NCI-H524 treated with DMSO at 0.1 percent for 48 hours (cell line): ENCODE measurements around the gene NELFCD.
"Not testable (repeated sequence)": the region's sequence is repeated elsewhere in the genome, so short reads cannot be mapped to it uniquely, and the experiment has no call there.

ENCODE experiments used
- DNase-seq: peaks from one replicate; lab custom pipeline; 2025; lab: John Stamatoyannopoulos, UW

NELFCD gene

GRCh38 chr20:58973179-58973578 is 7.9 kb upstream of the NELFCD start:
- DNase-seq = no peak

GRCh38 chr20:58973866-58974265 is 7.2 kb upstream of the NELFCD start:
- no peak for DNase-seq

- DNase-seq = no peak
These were observed 5.7 kb upstream of the NELFCD start for GRCh38 chr20:58975353-58975752.

GRCh38 chr20:58976061-58976730 is 4.9 kb upstream of the NELFCD start:
- DNase-seq = no peak

- DNase-seq = no peak
These were observed 2.5 kb upstream of the NELFCD start for GRCh38 chr20:58978351-58979190.

GRCh38 chr20:58981628-58982364 is 740 bp downstream of the NELFCD start:
- no peak for DNase-seq

GRCh38 chr20:58982406-58983114 is 1.5 kb downstream of the NELFCD start:
- no peak for DNase-seq

GRCh38 chr20:58983115-58983468 is 2.0 kb downstream of the NELFCD start:
- not testable (repeated sequence) for DNase-seq

GRCh38 chr20:58984691-58985090 is 3.6 kb downstream of the NELFCD start:
- DNase-seq = no peak

- DNase-seq = no peak
These were observed 4.6 kb downstream of the NELFCD start for GRCh38 chr20:58985656-58986055.

- DNase-seq = no peak
These were observed 5.4 kb downstream of the NELFCD start for GRCh38 chr20:58986286-58986967.

GRCh38 chr20:58986968-58987517 is 6.0 kb downstream of the NELFCD start:
- peak; percentile 87 for DNase-seq

GRCh38 chr20:58987790-58988564 is 6.9 kb downstream of the NELFCD start:
- no peak for DNase-seq

GRCh38 chr20:58988565-58988882 is 7.5 kb downstream of the NELFCD start:
- no peak for DNase-seq

- DNase-seq = no peak
These were observed 8.1 kb downstream of the NELFCD start for GRCh38 chr20:58989196-58989595.

- DNase-seq = no peak
These were observed 9.8 kb downstream of the NELFCD start for GRCh38 chr20:58990651-58991445.

GRCh38 chr20:58991715-58992114 is 10.7 kb downstream of the NELFCD start:
- no peak for DNase-seq

GRCh38 chr20:58992911-58993310 is 11.9 kb downstream of the NELFCD start:
- no peak for DNase-seq

GRCh38 chr20:58993332-58994248 is 12.5 kb downstream of the NELFCD start:
- DNase-seq = no peak
